Measurements from ENCODE around the gene FBXL16.

- TF ChIP-seq CTCF (IDR thresholded peaks at IDR 0.05) (no peak), REST (IDR thresholded peaks at IDR 0.05) (no peak), POLR2A (IDR thresholded peaks at IDR 0.05; ENCODE audit: low read length) (no peak), NPAS2 (CRISPR knock-in tag; IDR thresholded peaks at IDR 0.05; ENCODE audit: borderline replicate concordance) (no peak), EP300 (IDR thresholded peaks at IDR 0.05) (no peak), RAD21 (conservative IDR thresholded peaks at IDR 0.05 in 1 of 2, IDR thresholded peaks at IDR 0.05 in 1 of 2) (no peak), JUN (IDR thresholded peaks at IDR 0.05) (no peak)
- TF ChIP-seq, protein P1, sequence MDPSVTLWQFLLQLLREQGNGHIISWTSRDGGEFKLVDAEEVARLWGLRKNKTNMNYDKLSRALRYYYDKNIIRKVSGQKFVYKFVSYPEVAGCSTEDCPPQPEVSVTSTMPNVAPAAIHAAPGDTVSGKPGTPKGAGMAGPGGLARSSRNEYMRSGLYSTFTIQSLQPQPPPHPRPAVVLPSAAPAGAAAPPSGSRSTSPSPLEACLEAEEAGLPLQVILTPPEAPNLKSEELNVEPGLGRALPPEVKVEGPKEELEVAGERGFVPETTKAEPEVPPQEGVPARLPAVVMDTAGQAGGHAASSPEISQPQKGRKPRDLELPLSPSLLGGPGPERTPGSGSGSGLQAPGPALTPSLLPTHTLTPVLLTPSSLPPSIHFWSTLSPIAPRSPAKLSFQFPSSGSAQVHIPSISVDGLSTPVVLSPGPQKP (IDR thresholded peaks at IDR 0.05; ENCODE audit: low read depth, low read length): no peak
Observed at GRCh38 chr16:660132-660458, 45.5 kb downstream of the FBXL16 start.

Data from A549 (cell line).